IPS-20b (cell line): ENCODE data around the gene DHRS7B.
"Not testable (repeated sequence)": the region's sequence is repeated elsewhere in the genome, so short reads cannot be mapped to it uniquely, and the experiment has no call there.

Source experiments
- H3K27ac ChIP-seq: one replicate; pipeline ENCODE4 v1.5.1; 2013; ENCODE audit warnings: low read length
- H3K27me3 ChIP-seq: 2 replicates; pipeline ENCODE4 v1.6.1; 2013; ENCODE audit warnings: mild to moderate bottlenecking, low read length, inconsistent platforms; ENCODE audit not compliant: insufficient read depth
- H3K36me3 ChIP-seq: 2 replicates; pipeline ENCODE4 v1.6.1; 2013; ENCODE audit warnings: low read depth, mild to moderate bottlenecking, inconsistent platforms, low read length, moderate library complexity; ENCODE audit not compliant: insufficient read depth
- H3K4me1 ChIP-seq: 2 replicates; pipeline ENCODE4 v1.6.1; 2013; ENCODE audit warnings: mild to moderate bottlenecking, control low read depth, inconsistent platforms, low read length, moderate library complexity; ENCODE audit not compliant: insufficient read depth
- H3K4me3 ChIP-seq: 2 replicates; pipeline ENCODE4 v1.5.1; 2013; ENCODE audit warnings: mild to moderate bottlenecking, low read length, inconsistent platforms
- H3K9ac ChIP-seq: 2 replicates; pipeline ENCODE4 v1.6.1; 2013; ENCODE audit warnings: low read depth, mild to moderate bottlenecking, inconsistent platforms, low read length, moderate library complexity
- H3K9me3 ChIP-seq: 2 replicates; pipeline ENCODE4 v1.6.1; 2013; ENCODE audit warnings: mild to moderate bottlenecking, low read depth, low read length, inconsistent platforms; ENCODE audit not compliant: insufficient read depth

DHRS7B gene

DNA sequence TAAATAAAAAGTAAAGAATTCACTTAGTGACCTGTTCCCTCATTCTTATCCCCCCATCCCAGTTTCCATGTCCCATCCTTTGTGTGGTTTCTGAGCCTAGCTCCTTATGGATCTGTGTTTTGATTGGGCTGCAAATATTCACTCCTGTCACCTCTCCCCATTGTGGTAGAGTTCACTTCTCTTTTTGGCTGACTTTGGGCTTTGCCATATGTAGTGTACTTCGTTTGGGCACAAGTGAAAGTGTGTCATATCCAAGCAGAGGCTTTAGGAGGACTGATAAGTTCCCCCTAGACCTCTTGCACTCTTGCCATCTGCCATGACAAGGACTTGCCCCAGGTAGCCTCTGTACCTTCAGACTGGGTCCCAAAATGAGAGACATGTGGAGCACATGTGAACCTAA, 13.0 kb upstream of the DHRS7B start:
- Histone ChIP-seq H3K27me3 (no peaks in the 10 kb centered on the region), H3K4me3 (no peak overlapping the region), H3K9me3 (no peaks in the 10 kb centered on the region), H3K27ac (no peak overlapping the region), H3K36me3 (no peaks in the 10 kb centered on the region), H3K9ac (no peak overlapping the region), H3K4me1 (peaks cover 14% of the 10 kb centered on the region; the same call in 1 of the 2 replicates)

DNA sequence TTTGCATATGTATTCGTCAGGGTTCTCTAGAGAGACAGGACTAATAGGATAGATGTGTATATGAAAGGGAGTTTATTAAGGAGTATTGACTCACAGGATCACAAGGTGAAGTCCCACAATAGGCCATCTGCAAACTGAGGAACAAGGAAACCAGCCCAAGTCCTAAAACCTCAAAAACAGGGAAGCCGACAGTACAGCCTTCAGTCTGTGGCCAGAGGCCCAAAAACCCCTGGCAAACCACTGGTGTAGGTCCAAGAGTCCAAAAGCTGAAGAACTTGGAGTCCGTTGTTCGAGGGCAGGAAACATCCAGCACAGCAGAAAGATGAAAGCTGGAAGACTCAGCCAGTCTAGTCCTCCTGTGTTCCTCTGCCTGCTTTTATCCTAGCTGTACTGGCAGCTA, 12.0 kb upstream of the DHRS7B start:
- H3K36me3 ChIP-seq: not testable (repeated sequence)

DNA sequence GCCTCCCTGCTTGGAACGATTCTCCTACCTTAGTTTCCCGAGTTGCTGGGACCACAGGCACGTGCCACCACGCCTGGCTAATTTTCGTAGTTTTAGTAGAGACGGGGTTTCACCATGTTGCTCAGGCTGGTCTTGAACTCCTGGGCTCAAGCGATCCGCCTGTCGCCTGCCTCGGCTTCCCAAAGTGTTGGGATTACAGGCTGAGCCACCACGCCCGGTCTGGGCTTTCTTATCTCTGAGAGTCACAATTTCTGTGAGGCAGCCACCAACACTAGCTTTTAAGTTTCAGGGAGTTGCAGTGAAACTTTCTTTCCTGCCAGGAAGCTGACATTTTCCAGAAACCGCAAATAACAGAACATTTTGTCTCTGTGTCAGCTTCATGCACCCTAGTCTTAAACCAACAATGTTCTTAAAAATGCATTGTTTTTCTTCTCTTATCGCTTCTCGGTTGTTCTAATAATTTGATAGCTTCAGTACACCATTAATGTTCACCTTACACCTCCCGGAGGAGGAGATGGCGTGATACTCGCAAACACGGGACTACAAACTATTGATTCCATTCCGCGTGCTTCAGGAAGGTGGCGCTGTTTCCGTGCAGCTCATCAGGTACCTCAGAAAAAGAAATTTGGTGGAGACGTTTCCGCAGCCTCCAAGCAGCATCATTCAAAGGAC, 7.4 kb upstream of the DHRS7B start:
- Histone ChIP-seq H3K9me3 (no peaks in the 10 kb centered on the region), H3K27ac (no peak overlapping the region), H3K4me1 (0 out of 2 replicates have a peak, but pooled peaks cover 2% of the 10 kb centered on the region), H3K36me3 (no peaks in the 10 kb centered on the region), H3K4me3 (no peak overlapping the region), H3K27me3 (no peaks in the 10 kb centered on the region), H3K9ac (no peak overlapping the region)

More for the DNA sequence above, 12.0 kb upstream of the DHRS7B start:
- H3K9me3 ChIP-seq, H3K4me3 ChIP-seq, H3K4me1 ChIP-seq, H3K9ac ChIP-seq, H3K27me3 ChIP-seq, H3K27ac ChIP-seq: not testable (repeated sequence)

DNA sequence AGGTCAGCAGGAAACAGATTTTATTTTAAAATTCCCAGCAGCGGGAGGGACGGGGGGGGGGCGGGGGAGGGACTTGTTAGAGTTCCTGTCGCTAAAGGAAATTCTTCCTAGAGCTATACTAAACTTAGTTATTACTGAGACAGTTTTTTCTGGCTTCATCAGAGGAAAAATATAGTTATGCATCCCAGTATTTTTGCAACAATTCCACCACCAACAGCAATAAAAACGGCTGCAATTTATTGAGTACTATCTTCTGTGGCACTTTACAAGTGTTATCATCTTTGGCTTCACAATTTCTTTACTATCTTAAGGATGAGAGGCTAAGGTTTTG, 6.9 kb upstream of the DHRS7B start:
- Histone ChIP-seq H3K36me3 (no peaks in the 10 kb centered on the region), H3K4me3 (no peak overlapping the region)

DNA sequence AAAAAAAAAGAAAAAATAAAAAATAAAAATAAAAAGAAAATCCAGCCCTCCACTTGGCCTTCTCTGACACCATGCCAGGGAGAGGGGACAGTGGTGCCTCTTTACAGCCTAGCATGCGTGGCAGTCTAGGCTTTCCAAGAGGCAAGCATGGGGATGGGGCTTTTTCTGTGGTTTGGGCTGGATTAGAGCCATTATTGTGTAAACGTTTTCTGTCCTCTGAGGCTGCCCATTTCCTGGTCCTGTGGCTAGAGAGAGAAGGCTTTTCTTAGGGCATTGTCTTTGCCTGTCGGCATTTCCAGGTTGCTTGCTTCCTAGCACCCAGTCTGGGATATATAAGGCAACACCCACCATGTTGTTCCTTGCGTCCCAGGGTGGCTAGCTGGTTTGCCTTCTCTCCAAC, 2.7 kb upstream of the DHRS7B start:
- no peak overlapping the region for H3K27ac ChIP-seq
- H3K36me3 ChIP-seq: no peaks in the 10 kb centered on the region

More for the DNA sequence above, 6.9 kb upstream of the DHRS7B start:
- Histone ChIP-seq H3K27ac (no peak overlapping the region), H3K27me3 (no peaks in the 10 kb centered on the region), H3K9me3 (no peaks in the 10 kb centered on the region), H3K4me1 (0 out of 2 replicates have a peak, but pooled peaks cover 3% of the 10 kb centered on the region), H3K9ac (no peak overlapping the region)

DNA sequence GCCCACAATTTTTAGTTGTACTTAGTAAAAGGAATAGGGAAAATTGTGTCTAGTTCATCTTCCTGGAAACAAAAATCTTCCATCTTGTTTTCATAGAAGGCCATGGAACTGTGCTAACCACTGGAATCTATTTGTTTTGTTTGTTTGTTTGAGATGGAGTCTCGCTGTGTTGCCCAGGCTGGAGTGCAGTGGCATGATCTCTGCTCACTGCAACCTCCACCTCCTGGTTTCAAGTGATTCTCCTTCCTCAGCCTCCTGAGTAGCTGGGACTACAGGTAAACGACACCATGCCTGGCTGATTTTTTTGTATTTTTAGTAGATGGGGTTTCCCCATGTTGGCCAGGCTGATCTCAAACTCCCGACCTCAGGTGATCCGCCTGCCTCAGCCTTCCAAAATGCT, 2.2 kb upstream of the DHRS7B start:
- not testable (repeated sequence) for H3K27ac ChIP-seq, H3K9me3 ChIP-seq

More for the DNA sequence above, 2.7 kb upstream of the DHRS7B start:
- no peaks in the 10 kb centered on the region for H3K27me3 ChIP-seq
- H3K9ac ChIP-seq: no peak overlapping the region
- H3K4me1 ChIP-seq: peaks cover 6% of the 10 kb centered on the region; the same call in 1 of the 2 replicates
- no peaks in the 10 kb centered on the region for H3K9me3 ChIP-seq
- H3K4me3 ChIP-seq: no peak overlapping the region

DNA sequence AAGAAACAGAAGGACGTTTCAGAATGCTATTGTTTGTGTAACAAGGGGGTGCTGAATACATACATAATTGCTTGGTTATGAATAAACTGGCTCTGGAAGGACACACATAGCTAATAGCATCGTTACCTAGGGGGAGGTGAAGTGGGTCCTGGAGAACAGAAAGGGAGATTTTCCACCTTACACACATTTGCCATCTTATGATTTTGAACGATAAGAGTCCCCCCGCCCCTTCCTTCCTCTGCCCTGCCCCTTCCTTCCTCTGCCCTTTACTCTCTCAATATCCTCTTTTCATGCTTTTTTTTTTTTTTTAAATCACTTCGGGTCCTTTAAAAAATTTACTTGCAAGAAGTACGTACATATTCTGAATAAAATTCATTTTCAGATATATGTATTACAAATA, 902 bp upstream of the DHRS7B start:
- H3K27ac ChIP-seq: no peak overlapping the region
- peaks cover 6% of the 10 kb centered on the region; the same call in 1 of the 2 replicates for H3K4me1 ChIP-seq
- peak overlapping the region; percentile 80; the same call in 1 of the 2 replicates for H3K9ac ChIP-seq
- H3K9me3 ChIP-seq: no peaks in the 10 kb centered on the region
- peak overlapping the region; percentile 94 for H3K4me3 ChIP-seq
- H3K36me3 ChIP-seq: no peaks in the 10 kb centered on the region
- no peaks in the 10 kb centered on the region for H3K27me3 ChIP-seq

More for the DNA sequence above, 2.2 kb upstream of the DHRS7B start:
- H3K36me3 ChIP-seq, H3K9ac ChIP-seq, H3K27me3 ChIP-seq, H3K4me3 ChIP-seq, H3K4me1 ChIP-seq: not testable (repeated sequence)

DNA sequence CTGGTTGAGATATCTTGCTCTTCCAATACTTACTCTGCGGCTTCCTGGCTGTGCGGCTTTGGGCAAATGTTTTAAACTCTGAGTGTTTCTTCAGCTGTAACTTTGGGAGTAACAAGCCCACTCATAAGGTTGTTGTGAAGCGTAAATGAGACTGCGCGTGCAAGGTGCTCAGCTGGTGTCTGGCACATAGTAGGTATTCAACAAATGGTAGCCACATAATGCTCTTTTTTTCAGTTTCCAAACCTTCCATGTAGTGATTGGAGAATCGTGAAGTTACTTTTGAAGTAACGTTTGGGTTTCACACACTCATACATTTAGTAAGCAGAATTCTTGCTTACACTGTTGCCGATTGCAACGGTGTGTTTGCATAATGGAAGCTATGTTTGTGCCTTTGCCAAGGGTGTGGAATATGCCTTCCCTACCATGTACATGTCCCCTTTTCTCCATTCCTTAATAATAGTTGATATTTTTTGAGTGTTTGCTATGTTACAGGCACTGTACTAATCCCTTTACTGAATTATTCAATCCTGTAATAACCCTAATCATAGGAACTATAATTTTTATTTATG, 829 bp downstream of the DHRS7B start:
- Histone ChIP-seq H3K9ac (peak overlapping the region; percentile 80), H3K9me3 (no peaks in the 10 kb centered on the region), H3K27ac (no peak overlapping the region), H3K36me3 (no peaks in the 10 kb centered on the region), H3K4me1 (peaks cover 6% of the 10 kb centered on the region; the same call in 1 of the 2 replicates), H3K27me3 (no peaks in the 10 kb centered on the region), H3K4me3 (peak overlapping the region; percentile 94)

DNA sequence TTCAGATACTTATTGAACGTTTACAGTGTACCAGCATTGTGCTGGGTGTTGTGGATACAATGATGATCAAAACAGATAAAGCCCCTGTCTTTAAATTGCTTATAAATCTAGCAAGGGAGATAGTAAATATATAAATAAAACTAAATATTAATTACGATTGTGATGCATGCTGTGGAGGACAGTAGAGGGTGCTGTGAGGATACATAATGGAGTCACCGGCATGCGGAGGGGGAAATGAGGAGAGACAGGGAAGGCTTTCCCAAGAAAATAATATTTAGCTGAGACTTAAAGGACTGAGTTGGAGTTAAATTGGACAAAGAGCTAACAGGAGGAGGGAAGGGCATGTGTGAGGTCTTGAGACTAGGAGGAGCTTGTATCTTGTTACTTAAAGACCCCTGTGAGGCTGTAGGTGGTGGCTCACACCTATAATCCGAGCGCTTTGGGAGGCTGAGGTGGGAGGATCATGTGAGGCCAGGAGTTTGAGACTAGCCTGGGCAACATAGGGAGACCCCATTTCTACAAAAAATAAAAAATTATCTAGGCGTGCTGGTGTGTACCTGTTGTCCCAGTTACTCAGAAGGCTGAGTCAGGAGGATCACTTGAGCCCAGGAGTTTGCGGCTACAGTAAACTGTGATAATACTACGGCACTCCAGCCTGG, 2.4 kb downstream of the DHRS7B start:
- peaks cover 4% of the 10 kb centered on the region; the same call in 1 of the 2 replicates for H3K9me3 ChIP-seq
- H3K4me1 ChIP-seq: peaks cover 6% of the 10 kb centered on the region; the same call in 1 of the 2 replicates
- H3K27ac ChIP-seq: no peak overlapping the region
- H3K36me3 ChIP-seq: no peaks in the 10 kb centered on the region
- H3K9ac ChIP-seq: no peak overlapping the region
- H3K4me3 ChIP-seq: no peak overlapping the region
- H3K27me3 ChIP-seq: no peaks in the 10 kb centered on the region

DNA sequence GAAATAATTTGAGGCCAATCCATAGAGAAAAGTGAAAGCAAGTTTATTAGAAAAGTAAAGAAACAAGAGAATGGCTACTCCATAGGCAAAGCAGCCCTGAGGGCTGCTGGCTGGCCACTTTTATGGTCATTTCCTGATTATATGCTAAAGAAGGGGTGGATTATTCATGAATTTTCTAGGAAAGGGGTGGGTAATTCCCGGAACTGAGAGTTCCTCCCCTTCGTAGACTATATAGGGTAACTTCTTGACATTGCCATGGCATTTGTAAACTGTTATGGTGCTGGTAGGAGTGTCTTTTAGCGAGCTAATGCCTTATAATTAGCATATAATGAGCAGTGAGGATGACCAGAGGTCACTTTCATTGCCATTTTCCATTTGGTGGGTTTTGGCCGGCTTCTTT, 4.4 kb downstream of the DHRS7B start:
- no peaks in the 10 kb centered on the region for H3K27me3 ChIP-seq
- peaks cover 21% of the 10 kb centered on the region for H3K9me3 ChIP-seq
- no peak overlapping the region for H3K4me3 ChIP-seq
- H3K4me1 ChIP-seq: peaks cover 2% of the 10 kb centered on the region; the same call in 1 of the 2 replicates
- H3K36me3 ChIP-seq: 0 out of 2 replicates have a peak, but pooled peaks cover 6% of the 10 kb centered on the region
- no peak overlapping the region for H3K9ac ChIP-seq
- no peak overlapping the region for H3K27ac ChIP-seq

DNA sequence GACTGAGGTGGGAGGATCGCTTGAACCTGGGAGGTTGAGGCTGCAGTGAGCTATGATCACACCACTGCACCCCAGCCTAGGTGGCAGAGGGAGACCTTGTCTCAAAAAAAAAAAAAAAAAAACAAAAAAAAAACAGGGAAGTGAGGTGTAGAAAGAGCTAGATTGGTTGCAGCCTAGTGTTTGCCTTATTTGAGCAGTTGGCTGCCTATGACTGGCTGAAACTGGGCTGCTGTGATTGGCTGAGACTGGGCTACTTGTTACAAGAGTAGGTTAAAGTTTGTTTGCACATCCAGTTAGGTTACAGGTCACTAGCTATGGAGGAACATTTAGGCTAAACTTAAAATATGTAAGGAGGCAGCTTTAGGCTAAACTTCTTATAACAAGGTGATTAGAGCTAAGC, 5.7 kb downstream of the DHRS7B start:
- no peak overlapping the region for H3K9ac ChIP-seq
- peaks cover 32% of the 10 kb centered on the region for H3K9me3 ChIP-seq
- H3K27me3 ChIP-seq: no peaks in the 10 kb centered on the region
- no peak overlapping the region for H3K27ac ChIP-seq
- 0 out of 2 replicates have a peak, but pooled peaks cover 6% of the 10 kb centered on the region for H3K36me3 ChIP-seq
- no peaks in the 10 kb centered on the region for H3K4me1 ChIP-seq
- no peak overlapping the region for H3K4me3 ChIP-seq

DNA sequence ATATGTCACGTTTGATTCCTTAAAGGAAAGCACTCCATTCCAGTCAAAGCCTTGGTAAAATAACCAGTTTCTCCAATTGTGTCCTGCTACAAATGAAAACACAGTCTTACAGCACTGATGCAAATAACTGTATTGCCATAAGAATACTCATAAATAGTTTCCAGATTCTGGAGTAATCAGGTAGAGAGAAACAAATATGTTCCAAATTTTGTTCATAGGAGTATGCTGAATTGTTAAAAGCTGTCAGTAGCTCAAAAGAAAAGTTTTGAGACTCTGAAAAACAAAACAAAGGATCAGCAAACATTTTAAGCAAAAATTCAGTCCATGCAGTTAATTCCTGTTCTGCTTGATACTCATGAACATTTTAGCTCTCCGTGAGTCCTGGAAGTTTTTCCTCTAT, 7.8 kb downstream of the DHRS7B start:
- Histone ChIP-seq H3K4me1 (no peaks in the 10 kb centered on the region), H3K9me3 (peaks cover 52% of the 10 kb centered on the region), H3K27ac (no peak overlapping the region), H3K4me3 (no peak overlapping the region), H3K9ac (no peak overlapping the region), H3K36me3 (0 out of 2 replicates have a peak, but pooled peaks cover 9% of the 10 kb centered on the region), H3K27me3 (no peaks in the 10 kb centered on the region)
